Uterus (tissue), 2 donors: Measurements from ENCODE around the gene GRIK2.

Source experiments
- POLR2A ChIP-seq, 2 donors: fragments of 450-650 bp; IDR thresholded peaks; one replicate each; pipeline ENCODE4 v1.6.1; 2016; ENCODE audit warnings: antibody characterized with exemption in 2 of 2, mild to moderate bottlenecking in 1 of 2, moderate library complexity in 1 of 2
- TF ChIP-seq, protein P1 (sequence below), 4 experiments: fragments of 200-600 bp in 2 of 4; fragments of 450-650 bp in 2 of 4; sonication (generic) in 2 of 4; IDR thresholded peaks; one replicate each; pipeline ENCODE4 v1.5.1; 2016 to 2019; ENCODE audit warnings: antibody characterized with exemption in 4 of 4, mild to moderate bottlenecking in 2 of 4, moderate library complexity in 1 of 4

- TF ChIP-seq, protein P1, sequence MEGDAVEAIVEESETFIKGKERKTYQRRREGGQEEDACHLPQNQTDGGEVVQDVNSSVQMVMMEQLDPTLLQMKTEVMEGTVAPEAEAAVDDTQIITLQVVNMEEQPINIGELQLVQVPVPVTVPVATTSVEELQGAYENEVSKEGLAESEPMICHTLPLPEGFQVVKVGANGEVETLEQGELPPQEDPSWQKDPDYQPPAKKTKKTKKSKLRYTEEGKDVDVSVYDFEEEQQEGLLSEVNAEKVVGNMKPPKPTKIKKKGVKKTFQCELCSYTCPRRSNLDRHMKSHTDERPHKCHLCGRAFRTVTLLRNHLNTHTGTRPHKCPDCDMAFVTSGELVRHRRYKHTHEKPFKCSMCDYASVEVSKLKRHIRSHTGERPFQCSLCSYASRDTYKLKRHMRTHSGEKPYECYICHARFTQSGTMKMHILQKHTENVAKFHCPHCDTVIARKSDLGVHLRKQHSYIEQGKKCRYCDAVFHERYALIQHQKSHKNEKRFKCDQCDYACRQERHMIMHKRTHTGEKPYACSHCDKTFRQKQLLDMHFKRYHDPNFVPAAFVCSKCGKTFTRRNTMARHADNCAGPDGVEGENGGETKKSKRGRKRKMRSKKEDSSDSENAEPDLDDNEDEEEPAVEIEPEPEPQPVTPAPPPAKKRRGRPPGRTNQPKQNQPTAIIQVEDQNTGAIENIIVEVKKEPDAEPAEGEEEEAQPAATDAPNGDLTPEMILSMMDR (IDR thresholded peaks at IDR 0.05): no peak
- no peak for TF ChIP-seq POLR2A (IDR thresholded peaks at IDR 0.05)
Measured at GRCh38 chr6:101816716-101817115, 423.2 kb downstream of the GRIK2 start.
